Urinary bladder (tissue), 4 donors: Measurements from ENCODE around the gene LAT. TPM values are rescaled to one million over a fixed set of nuclear protein-coding genes. Genes with fewer than 3 reads are reported as not detected.

Experiments used
- DNase-seq: peaks from one replicate; pipeline ENCODE4 v3.0.0-alpha.2; 2015; ENCODE audit errors: extremely low spot score
- H3K27ac ChIP-seq: one replicate; pipeline ENCODE4 v1.5.1; 2013; ENCODE audit warnings: low read depth, mild to moderate bottlenecking, moderate library complexity
- H3K36me3 ChIP-seq: one replicate; pipeline ENCODE4 v1.6.1; 2013; ENCODE audit warnings: mild to moderate bottlenecking, moderate library complexity; ENCODE audit not compliant: insufficient read depth
- H3K4me1 ChIP-seq: one replicate; pipeline ENCODE4 v1.6.1; 2013; ENCODE audit warnings: mild to moderate bottlenecking, moderate library complexity; ENCODE audit not compliant: insufficient read depth
- H3K4me3 ChIP-seq: one replicate; pipeline ENCODE4 v1.5.1; 2013; ENCODE audit warnings: low read depth, low read length
- WGBS: extraction: QIAGEN DNeasy Blood & Tissue Kit; methylation state at CpG from one replicate; pipeline ENCODE4 v1.1.7; 2013; 5-methylcytosine and 5-hydroxymethylcytosine counted together
- polyA plus RNA-seq: library from polyadenylated mRNA; stranded (reverse); fragments of 200-250 nt; gene quantifications from one replicate; pipeline ENCODE4 v1.2.3, GENCODE V29; 2013
- total RNA-seq: library from RNA; depleted of rRNA; stranded (reverse); fragments of >200 nt; gene quantifications from one replicate; pipeline ENCODE4 v1.2.3, GENCODE V29; 2014
- donor health status: healthy with polysubstance abuse.
- donor health status: healthy.

LAT gene
- total and polyA plus RNA-seq, 2 donors: 1.0 to 9.9 TPM

GRCh38 chr16:29028457-29029167 lies 43.8 kb downstream of the LAT start:
- Histone ChIP-seq H3K4me3 (no peak overlapping the region), H3K36me3 (no peaks in the 10 kb centered on the region), H3K4me1 (no peaks in the 10 kb centered on the region), H3K27ac (no peak overlapping the region)
- WGBS: 66% methylated on average over 7 of the region's 7 CpGs
- no peak for DNase-seq

DNA sequence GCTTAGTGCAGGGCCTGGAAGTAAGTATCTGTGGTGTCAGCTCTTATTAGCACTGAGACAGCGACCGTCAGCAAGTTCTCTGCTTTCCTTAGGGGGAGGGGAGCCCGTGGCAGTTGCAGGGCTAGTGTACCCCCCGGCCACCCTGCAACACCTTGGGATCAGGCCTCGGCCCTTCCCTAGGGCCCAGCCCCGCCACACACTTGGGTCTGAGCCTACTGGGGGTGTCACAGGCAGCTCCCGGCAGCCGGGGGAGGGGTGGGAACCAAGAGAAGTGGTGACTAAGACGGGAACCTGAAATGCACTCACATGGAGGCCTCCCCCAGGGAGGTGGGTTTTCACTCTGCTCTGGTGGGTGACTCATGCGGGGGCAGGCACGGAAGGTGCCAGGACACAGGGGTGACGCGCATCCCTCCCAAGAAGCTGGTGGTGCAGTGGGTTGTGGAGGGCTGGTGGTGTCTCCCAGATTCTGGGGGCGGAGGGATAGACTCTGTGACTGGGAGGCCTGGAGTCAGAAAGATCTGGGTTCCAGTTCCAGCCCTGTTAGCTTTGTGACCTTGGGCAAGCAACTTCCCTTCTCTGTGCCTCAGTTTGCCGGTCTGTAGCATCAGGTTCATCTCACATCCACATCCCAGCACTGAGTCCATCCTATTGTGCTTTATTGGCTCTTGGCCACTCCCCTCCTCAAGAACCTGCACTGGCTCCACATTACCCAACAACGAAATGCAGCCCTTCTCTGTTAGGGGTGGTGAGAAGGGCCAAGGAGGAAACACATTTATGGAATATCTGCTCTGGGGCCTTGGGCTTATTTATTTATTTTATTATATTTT lies 44.5 kb downstream of the LAT start:
- 41% methylated on average over 16 of the region's 16 CpGs for WGBS
- DNase-seq: no peak

DNA sequence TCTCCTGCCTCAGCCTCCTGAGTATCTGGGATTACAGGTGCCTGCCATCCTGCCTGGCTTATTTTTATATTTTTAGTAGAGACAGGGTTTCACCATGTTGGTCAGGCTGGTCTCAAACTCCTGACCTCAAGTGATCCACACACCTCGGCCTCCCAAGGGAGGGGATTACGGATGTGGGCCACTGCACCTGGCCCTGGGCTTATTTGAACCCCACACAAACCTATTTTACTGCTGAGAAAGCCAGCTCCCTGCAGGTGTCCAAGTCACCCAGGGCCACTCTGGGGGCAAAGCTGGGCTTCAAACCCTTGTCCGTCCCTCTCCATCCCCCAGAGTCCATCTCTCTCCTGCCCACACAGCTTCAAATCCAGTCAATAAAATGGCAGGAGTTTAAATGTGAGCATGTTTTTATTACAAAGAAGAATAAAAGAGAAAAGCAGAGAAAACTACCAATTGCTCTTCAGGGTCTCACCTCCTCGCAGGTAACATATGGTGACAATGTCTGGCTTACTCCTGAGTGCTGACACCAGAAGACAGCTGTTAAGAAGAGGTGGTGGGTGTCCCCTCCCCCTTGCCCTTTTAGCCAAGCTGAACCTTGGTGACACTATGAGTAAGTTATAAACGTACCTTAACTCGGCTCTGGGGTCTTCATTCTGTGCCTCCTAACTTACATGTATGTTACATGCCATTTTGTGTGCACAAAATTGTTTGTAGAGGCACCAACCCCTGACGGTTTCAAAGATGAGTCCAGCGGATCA lies 45.4 kb downstream of the LAT start:
- H3K4me3 ChIP-seq: no peak overlapping the region
- WGBS: 67% methylated on average over 8 of the region's 8 CpGs
- H3K27ac ChIP-seq: no peak overlapping the region
- no peaks in the 10 kb centered on the region for H3K36me3 ChIP-seq
- H3K4me1 ChIP-seq: no peaks in the 10 kb centered on the region
- no peak for DNase-seq

More for the DNA sequence above, 44.5 kb downstream of the LAT start:
- no peaks in the 10 kb centered on the region for H3K36me3 ChIP-seq
- no peaks in the 10 kb centered on the region for H3K4me1 ChIP-seq
- H3K27ac ChIP-seq: no peak overlapping the region
- H3K4me3 ChIP-seq: no peak overlapping the region

Other genes with a start within 250 kb of the LAT start
- 9.3 TPM for gene NPIPB9, start 233.3 kb upstream of the LAT start, total RNA-seq
- gene NPIPB9, start 233.3 kb upstream of the LAT start, polyA plus RNA-seq: 0.35 TPM
- 35.9 TPM for gene ATXN2L, start 162.1 kb upstream of the LAT start, total RNA-seq
- 69.8 TPM for gene ATXN2L, start 162.1 kb upstream of the LAT start, polyA plus RNA-seq
- gene TUFM, start 138.7 kb upstream of the LAT start, total RNA-seq: 44.4 TPM
- gene TUFM, start 138.7 kb upstream of the LAT start, polyA plus RNA-seq: 148 TPM
- 7.5 TPM for gene SH2B1, start 121.2 kb upstream of the LAT start, total RNA-seq
- gene SH2B1, start 121.2 kb upstream of the LAT start, polyA plus RNA-seq: 52.8 TPM
- 2.9 TPM for gene ATP2A1, start 106.6 kb upstream of the LAT start, total RNA-seq
- 0.42 TPM for gene ATP2A1, start 106.6 kb upstream of the LAT start, polyA plus RNA-seq
- 17.0 TPM for gene RABEP2, start 59.8 kb upstream of the LAT start, total RNA-seq
- 23.4 TPM for gene RABEP2, start 59.8 kb upstream of the LAT start, polyA plus RNA-seq
- 0.16 TPM for gene CD19, start 53.1 kb upstream of the LAT start, total RNA-seq
- 0.70 TPM for gene CD19, start 53.1 kb upstream of the LAT start, polyA plus RNA-seq
- 22.2 TPM for gene NFATC2IP, start 34.1 kb upstream of the LAT start, total RNA-seq
- gene NFATC2IP, start 34.1 kb upstream of the LAT start, polyA plus RNA-seq: 25.2 TPM
- 16.1 TPM for gene SPNS1, start 10.3 kb upstream of the LAT start, total RNA-seq
- gene SPNS1, start 10.3 kb upstream of the LAT start, polyA plus RNA-seq: 37.1 TPM